Measurements from ENCODE around the gene CNOT4. TPM values are rescaled to one million over a fixed set of nuclear protein-coding genes. Genes with fewer than 3 reads are reported as not detected.

The CNOT4 gene
- total RNA-seq, 1 donor from 2014 or later = 3.9 TPM

GRCh38 chr7:135414208-135414607 is 95.7 kb downstream of the CNOT4 start:
- DNase-seq (ENCODE audit: low read depth) (no peak), FAIRE-seq (no peak)
- no peaks in the 10 kb centered on the region for H3K27me3 ChIP-seq (ENCODE audit: control insufficient read depth, insufficient read depth, low read length)
- H3K4me3 ChIP-seq (ENCODE audit: low read depth, low read length) = no peak overlapping the region
- H3K36me3 ChIP-seq (ENCODE audit: control insufficient read depth, insufficient read depth, low read length) = no peaks in the 10 kb centered on the region
- no peak for TF ChIP-seq CTCF (IDR thresholded peaks at IDR 0.05; ENCODE audit: insufficient read depth, low read length, severe bottlenecking)

- H3K27me3 ChIP-seq (ENCODE audit: control insufficient read depth, insufficient read depth, low read length) = no peaks in the 10 kb centered on the region
- peaks cover 1% of the 10 kb centered on the region for H3K36me3 ChIP-seq (ENCODE audit: control insufficient read depth, insufficient read depth, low read length)
- no peak for TF ChIP-seq CTCF (IDR thresholded peaks at IDR 0.05; ENCODE audit: insufficient read depth, low read length, severe bottlenecking)
- no peak overlapping the region for H3K4me3 ChIP-seq (ENCODE audit: low read depth, low read length)
- FAIRE-seq (no peak), DNase-seq (ENCODE audit: low read depth) (no peak)
Observed at GRCh38 chr7:135411098-135411497, 98.8 kb downstream of the CNOT4 start.

- peaks cover 1% of the 10 kb centered on the region for H3K36me3 ChIP-seq (ENCODE audit: control insufficient read depth, insufficient read depth, low read length)
- FAIRE-seq = no peak
- TF ChIP-seq CTCF (IDR thresholded peaks at IDR 0.05; ENCODE audit: insufficient read depth, low read length, severe bottlenecking) = no peak
- DNase-seq (ENCODE audit: low read depth) = no peak
- H3K4me3 ChIP-seq (ENCODE audit: low read depth, low read length) = no peak overlapping the region
- H3K27me3 ChIP-seq (ENCODE audit: control insufficient read depth, insufficient read depth, low read length) = no peaks in the 10 kb centered on the region
Observed at GRCh38 chr7:135410543-135410942, 99.4 kb downstream of the CNOT4 start.

- H3K4me3 ChIP-seq (ENCODE audit: low read depth, low read length) = no peak overlapping the region
Observed at GRCh38 chr7:135409845-135410542, 99.9 kb downstream of the CNOT4 start.

GRCh38 chr7:135407884-135408283 is 102.0 kb downstream of the CNOT4 start:
- Histone ChIP-seq H3K4me3 (ENCODE audit: low read depth, low read length) (no peak overlapping the region), H3K27me3 (ENCODE audit: control insufficient read depth, insufficient read depth, low read length) (no peaks in the 10 kb centered on the region), H3K36me3 (ENCODE audit: control insufficient read depth, insufficient read depth, low read length) (peaks cover 1% of the 10 kb centered on the region)
- DNase-seq (ENCODE audit: low read depth) (no peak), FAIRE-seq (no peak)
- no peak for TF ChIP-seq CTCF (IDR thresholded peaks at IDR 0.05; ENCODE audit: insufficient read depth, low read length, severe bottlenecking)

More at GRCh38 chr7:135409845-135410542, 99.9 kb downstream of the CNOT4 start:
- DNase-seq (ENCODE audit: low read depth) = no peak
- no peak for TF ChIP-seq CTCF (IDR thresholded peaks at IDR 0.05; ENCODE audit: insufficient read depth, low read length, severe bottlenecking)
- Histone ChIP-seq H3K27me3 (ENCODE audit: control insufficient read depth, insufficient read depth, low read length) (no peaks in the 10 kb centered on the region), H3K36me3 (ENCODE audit: control insufficient read depth, insufficient read depth, low read length) (peaks cover 1% of the 10 kb centered on the region)
- no peak for FAIRE-seq

GRCh38 chr7:135406918-135407317 is 103.0 kb downstream of the CNOT4 start:
- TF ChIP-seq CTCF (IDR thresholded peaks at IDR 0.05; ENCODE audit: insufficient read depth, low read length, severe bottlenecking) = no peak
- FAIRE-seq = no peak
- Histone ChIP-seq H3K4me3 (ENCODE audit: low read depth, low read length) (no peak overlapping the region), H3K27me3 (ENCODE audit: control insufficient read depth, insufficient read depth, low read length) (no peaks in the 10 kb centered on the region), H3K36me3 (ENCODE audit: control insufficient read depth, insufficient read depth, low read length) (peaks cover 1% of the 10 kb centered on the region)
- no peak for DNase-seq (ENCODE audit: low read depth)

Measured in bronchial epithelial cell (primary cell).